ENCODE measurements around the gene IMPDH1. TPM values are rescaled to one million over a fixed set of nuclear protein-coding genes. Genes with fewer than 3 reads are reported as not detected.
A peak's percentile ranks its signal among the peaks of the same experiment; 100 is the strongest.

IMPDH1 gene
- total RNA-seq, 1 experiment from 2014 or later = 30.5 TPM

GRCh38 chr7:128406314-128407232 is 3.2 kb downstream of the IMPDH1 start:
- peaks cover 42% of the 10 kb centered on the region for H3K4me1 ChIP-seq (ENCODE audit: low read length)
- peaks cover 8% of the 10 kb centered on the region; the same call in 1 of the 2 replicates for H3K36me3 ChIP-seq (ENCODE audit: insufficient read depth, low read length)
- no peak overlapping the region for H3K27ac ChIP-seq (ENCODE audit: low read length)
- H3K9ac ChIP-seq (ENCODE audit: low read length) = no peak overlapping the region
- 0 out of 2 replicates have a peak overlapping the region, but pooled peaks have one; percentile 37 for H3K4me3 ChIP-seq (ENCODE audit: low read length)
- H4K20me1 ChIP-seq (ENCODE audit: insufficient read depth, low read depth, low read length) = peaks cover 21% of the 10 kb centered on the region
- no peak overlapping the region for H2AFZ ChIP-seq (ENCODE audit: low read length)
- peaks cover 26% of the 10 kb centered on the region for H3K79me2 ChIP-seq (ENCODE audit: low read length)
- H3K4me2 ChIP-seq (ENCODE audit: low read depth, low read length, poor library complexity, severe bottlenecking) = peak overlapping the region; percentile 50
- DNase-seq = no peak
- no peaks in the 10 kb centered on the region for H3K9me2 ChIP-seq (replicated peaks; ENCODE audit: insufficient read depth, low read length)
- no peaks in the 10 kb centered on the region for H3K27me3 ChIP-seq (ENCODE audit: low read length)
- no peaks in the 10 kb centered on the region for H3K9me3 ChIP-seq (ENCODE audit: low read length)

DNA sequence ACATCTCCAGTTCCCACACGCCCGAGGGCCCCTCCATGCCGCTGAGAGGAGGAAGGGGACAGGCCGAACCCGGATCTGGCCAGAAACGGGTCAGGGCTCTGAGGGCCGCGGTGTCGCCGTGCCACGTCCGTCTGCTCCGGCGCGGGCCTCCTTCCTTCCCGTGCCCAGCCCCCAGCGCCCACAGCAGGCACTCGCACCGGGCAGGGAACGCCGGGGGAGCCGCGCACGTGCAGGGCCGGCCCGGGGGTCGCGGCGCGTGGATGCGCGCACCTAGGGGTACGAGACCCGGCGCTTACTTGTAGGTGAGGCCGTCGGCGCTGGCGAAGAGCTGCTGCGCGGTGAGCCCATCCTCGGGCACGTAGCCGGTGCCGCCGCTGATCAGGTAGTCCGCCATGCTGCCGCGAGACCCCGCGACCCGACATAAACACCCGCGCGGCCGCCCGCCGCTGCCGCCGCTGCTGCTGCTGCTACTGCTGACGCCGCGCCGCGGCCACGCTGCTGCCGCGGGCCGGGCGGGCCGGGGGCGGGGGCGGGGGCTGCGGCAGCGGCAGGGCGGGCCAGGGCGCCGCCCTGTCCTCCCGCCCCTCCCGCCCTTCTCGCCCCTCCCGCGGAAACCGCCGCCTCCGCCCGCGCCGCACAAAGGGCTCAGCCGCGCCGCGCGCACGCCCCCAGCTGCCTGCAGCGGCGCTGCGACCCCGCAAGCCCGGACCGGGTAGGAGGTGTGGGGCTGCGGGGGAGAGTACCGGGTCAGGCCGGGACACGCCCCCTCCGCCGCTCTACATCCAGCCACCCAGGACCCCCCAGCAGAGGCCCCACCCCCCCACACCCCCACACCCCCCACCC is 4.1 kb downstream of the IMPDH1 start:
- Histone ChIP-seq H2AFZ (ENCODE audit: low read length) (0 out of 2 replicates have a peak overlapping the region, but pooled peaks have one; percentile 23), H3K27ac (ENCODE audit: low read length) (peak overlapping the region; percentile 60), H3K4me1 (ENCODE audit: low read length) (peaks cover 42% of the 10 kb centered on the region), H3K27me3 (ENCODE audit: low read length) (no peaks in the 10 kb centered on the region), H3K4me2 (ENCODE audit: low read depth, low read length, poor library complexity, severe bottlenecking) (peak overlapping the region; percentile 94), H3K4me3 (ENCODE audit: low read length) (peak overlapping the region; percentile 93), H3K36me3 (ENCODE audit: insufficient read depth, low read length) (peaks cover 15% of the 10 kb centered on the region; the same call in 1 of the 2 replicates), H3K9me2 (replicated peaks; ENCODE audit: insufficient read depth, low read length) (no peaks in the 10 kb centered on the region), H3K9me3 (ENCODE audit: low read length) (no peaks in the 10 kb centered on the region), H3K79me2 (ENCODE audit: low read length) (peaks cover 26% of the 10 kb centered on the region), H4K20me1 (ENCODE audit: insufficient read depth, low read depth, low read length) (peaks cover 21% of the 10 kb centered on the region), H3K9ac (ENCODE audit: low read length) (peak overlapping the region; percentile 96)
- DNase-seq = peak; percentile 86

DNA sequence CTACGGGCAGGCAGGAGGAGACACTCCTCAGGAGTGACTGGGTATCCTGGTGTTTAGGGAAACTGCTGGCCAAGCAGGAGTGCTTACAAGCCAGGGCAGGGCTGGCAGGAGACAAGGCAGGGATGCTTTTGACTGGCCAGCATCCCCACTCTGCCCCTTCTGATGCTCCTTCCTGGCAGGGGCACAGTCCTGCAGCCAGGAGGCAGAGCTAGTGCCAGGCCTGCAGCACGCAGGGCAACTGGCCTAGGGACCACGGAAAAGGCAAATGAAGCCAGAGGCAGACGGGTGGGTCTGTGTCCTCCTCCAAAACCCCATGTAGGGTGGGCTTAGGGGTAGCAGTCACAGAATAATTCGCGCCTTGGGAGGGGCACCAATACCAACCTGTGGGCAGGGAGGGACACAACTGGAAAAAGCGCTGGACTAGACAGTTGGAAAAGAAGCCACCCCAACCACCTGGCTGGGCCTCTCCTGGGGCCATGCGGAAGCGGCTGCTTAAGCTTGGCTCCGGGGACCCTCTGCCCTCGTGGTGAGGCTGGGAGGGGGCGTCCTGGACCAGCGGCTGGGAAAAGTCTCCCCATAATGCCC is 4.8 kb downstream of the IMPDH1 start:
- H3K9me2 ChIP-seq (replicated peaks; ENCODE audit: insufficient read depth, low read length) = no peaks in the 10 kb centered on the region
- peak overlapping the region; percentile 93 for H3K4me3 ChIP-seq (ENCODE audit: low read length)
- peak overlapping the region; percentile 60 for H3K27ac ChIP-seq (ENCODE audit: low read length)
- peaks cover 15% of the 10 kb centered on the region; the same call in 1 of the 2 replicates for H3K36me3 ChIP-seq (ENCODE audit: insufficient read depth, low read length)
- peaks cover 36% of the 10 kb centered on the region for H3K4me1 ChIP-seq (ENCODE audit: low read length)
- H4K20me1 ChIP-seq (ENCODE audit: insufficient read depth, low read depth, low read length) = peaks cover 21% of the 10 kb centered on the region
- H3K9ac ChIP-seq (ENCODE audit: low read length) = peak overlapping the region; percentile 96
- H3K79me2 ChIP-seq (ENCODE audit: low read length) = peaks cover 26% of the 10 kb centered on the region
- H3K27me3 ChIP-seq (ENCODE audit: low read length) = no peaks in the 10 kb centered on the region
- H2AFZ ChIP-seq (ENCODE audit: low read length) = 0 out of 2 replicates have a peak overlapping the region, but pooled peaks have one; percentile 23
- peak overlapping the region; percentile 94 for H3K4me2 ChIP-seq (ENCODE audit: low read depth, low read length, poor library complexity, severe bottlenecking)
- no peaks in the 10 kb centered on the region for H3K9me3 ChIP-seq (ENCODE audit: low read length)
- DNase-seq = peak; percentile 71

- Histone ChIP-seq H3K79me2 (ENCODE audit: low read length) (peaks cover 26% of the 10 kb centered on the region), H3K9me2 (replicated peaks; ENCODE audit: insufficient read depth, low read length) (no peaks in the 10 kb centered on the region), H3K4me2 (ENCODE audit: low read depth, low read length, poor library complexity, severe bottlenecking) (peak overlapping the region; percentile 94), H4K20me1 (ENCODE audit: insufficient read depth, low read depth, low read length) (peaks cover 21% of the 10 kb centered on the region), H2AFZ (ENCODE audit: low read length) (no peak overlapping the region), H3K9me3 (ENCODE audit: low read length) (no peaks in the 10 kb centered on the region), H3K27me3 (ENCODE audit: low read length) (no peaks in the 10 kb centered on the region), H3K36me3 (ENCODE audit: insufficient read depth, low read length) (peaks cover 19% of the 10 kb centered on the region; the same call in 1 of the 2 replicates), H3K4me1 (ENCODE audit: low read length) (peaks cover 31% of the 10 kb centered on the region), H3K27ac (ENCODE audit: low read length) (0 out of 2 replicates have a peak overlapping the region, but pooled peaks have one; percentile 60), H3K4me3 (ENCODE audit: low read length) (peak overlapping the region; percentile 93), H3K9ac (ENCODE audit: low read length) (peak overlapping the region; percentile 96)
- no peak for DNase-seq
These were observed 5.6 kb downstream of the IMPDH1 start for GRCh38 chr7:128404143-128404681.

DNA sequence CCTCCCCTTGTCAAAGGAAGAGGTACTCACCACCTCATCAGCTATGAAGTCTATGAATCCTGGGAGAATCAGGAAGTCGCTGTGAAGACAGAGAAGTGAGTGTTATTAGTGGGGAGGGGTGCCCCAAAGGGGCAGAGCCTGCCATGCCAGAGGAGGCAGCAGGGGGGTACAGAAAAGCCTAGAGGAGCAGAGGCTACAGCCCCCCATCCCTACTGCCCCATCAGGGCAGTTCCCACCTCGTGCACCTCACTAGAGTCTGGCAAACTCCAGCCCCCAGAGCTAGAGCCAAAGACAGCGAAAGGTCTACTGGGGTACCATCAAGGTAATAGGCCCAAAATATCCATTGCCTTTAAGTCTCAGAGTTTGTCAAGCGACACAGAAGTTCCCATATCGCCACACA is 6.1 kb downstream of the IMPDH1 start:
- H3K4me1 ChIP-seq (ENCODE audit: low read length) = peaks cover 26% of the 10 kb centered on the region
- H3K4me2 ChIP-seq (ENCODE audit: low read depth, low read length, poor library complexity, severe bottlenecking) = peak overlapping the region; percentile 94
- no peak overlapping the region for H2AFZ ChIP-seq (ENCODE audit: low read length)
- DNase-seq = no peak
- H3K79me2 ChIP-seq (ENCODE audit: low read length) = peaks cover 26% of the 10 kb centered on the region
- peaks cover 19% of the 10 kb centered on the region; the same call in 1 of the 2 replicates for H3K36me3 ChIP-seq (ENCODE audit: insufficient read depth, low read length)
- H3K4me3 ChIP-seq (ENCODE audit: low read length) = peak overlapping the region; percentile 93
- H3K27ac ChIP-seq (ENCODE audit: low read length) = 0 out of 2 replicates have a peak overlapping the region, but pooled peaks have one; percentile 13
- no peaks in the 10 kb centered on the region for H3K9me2 ChIP-seq (replicated peaks; ENCODE audit: insufficient read depth, low read length)
- peaks cover 21% of the 10 kb centered on the region for H4K20me1 ChIP-seq (ENCODE audit: insufficient read depth, low read depth, low read length)
- no peaks in the 10 kb centered on the region for H3K27me3 ChIP-seq (ENCODE audit: low read length)
- peak overlapping the region; percentile 96 for H3K9ac ChIP-seq (ENCODE audit: low read length)
- H3K9me3 ChIP-seq (ENCODE audit: low read length) = no peaks in the 10 kb centered on the region

- no peaks in the 10 kb centered on the region for H3K9me3 ChIP-seq (ENCODE audit: low read length)
- no peak for DNase-seq
- peaks cover 14% of the 10 kb centered on the region; the same call in 1 of the 2 replicates for H4K20me1 ChIP-seq (ENCODE audit: insufficient read depth, low read depth, low read length)
- no peak overlapping the region for H3K4me2 ChIP-seq (ENCODE audit: low read depth, low read length, poor library complexity, severe bottlenecking)
- peaks cover 26% of the 10 kb centered on the region for H3K79me2 ChIP-seq (ENCODE audit: low read length)
- no peak overlapping the region for H2AFZ ChIP-seq (ENCODE audit: low read length)
- H3K9ac ChIP-seq (ENCODE audit: low read length) = no peak overlapping the region
- H3K9me2 ChIP-seq (replicated peaks; ENCODE audit: insufficient read depth, low read length) = no peaks in the 10 kb centered on the region
- peaks cover 23% of the 10 kb centered on the region for H3K4me1 ChIP-seq (ENCODE audit: low read length)
- peaks cover 30% of the 10 kb centered on the region; the same call in 1 of the 2 replicates for H3K36me3 ChIP-seq (ENCODE audit: insufficient read depth, low read length)
- no peak overlapping the region for H3K27ac ChIP-seq (ENCODE audit: low read length)
- no peaks in the 10 kb centered on the region for H3K27me3 ChIP-seq (ENCODE audit: low read length)
- no peak overlapping the region for H3K4me3 ChIP-seq (ENCODE audit: low read length)
These were observed 7.4 kb downstream of the IMPDH1 start for GRCh38 chr7:128402356-128402755.

DNA sequence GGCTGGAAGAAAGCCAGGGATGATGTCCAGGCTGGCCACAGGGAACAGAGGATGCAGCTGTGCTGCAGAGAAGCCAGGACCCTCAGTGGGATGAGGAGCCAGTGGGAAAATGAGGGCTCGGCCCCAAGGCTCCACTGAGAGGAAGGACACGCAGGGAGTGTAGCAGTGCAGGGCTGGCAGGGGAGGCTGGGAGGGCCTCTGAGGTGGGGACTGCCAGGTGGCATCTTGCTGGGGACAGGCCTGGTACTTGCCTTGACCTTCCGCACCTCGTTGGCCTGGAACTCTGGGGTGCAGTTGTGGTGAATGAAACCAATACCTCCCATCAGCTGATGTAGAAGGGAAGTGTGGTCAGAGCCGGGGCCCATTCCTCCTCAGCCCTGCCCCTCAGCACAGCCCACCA is 9.2 kb downstream of the IMPDH1 start:
- H3K27ac ChIP-seq (ENCODE audit: low read length) = no peak overlapping the region
- H2AFZ ChIP-seq (ENCODE audit: low read length) = no peak overlapping the region
- H3K27me3 ChIP-seq (ENCODE audit: low read length) = no peaks in the 10 kb centered on the region
- H3K9me2 ChIP-seq (replicated peaks; ENCODE audit: insufficient read depth, low read length) = no peaks in the 10 kb centered on the region
- H3K4me1 ChIP-seq (ENCODE audit: low read length) = peaks cover 36% of the 10 kb centered on the region
- peaks cover 44% of the 10 kb centered on the region; the same call in 1 of the 2 replicates for H3K36me3 ChIP-seq (ENCODE audit: insufficient read depth, low read length)
- H3K4me3 ChIP-seq (ENCODE audit: low read length) = no peak overlapping the region
- no peaks in the 10 kb centered on the region for H3K9me3 ChIP-seq (ENCODE audit: low read length)
- no peak overlapping the region for H3K4me2 ChIP-seq (ENCODE audit: low read depth, low read length, poor library complexity, severe bottlenecking)
- peaks cover 23% of the 10 kb centered on the region; the same call in 1 of the 2 replicates for H4K20me1 ChIP-seq (ENCODE audit: insufficient read depth, low read depth, low read length)
- H3K79me2 ChIP-seq (ENCODE audit: low read length) = peaks cover 26% of the 10 kb centered on the region
- H3K9ac ChIP-seq (ENCODE audit: low read length) = no peak overlapping the region
- DNase-seq = no peak

Measured in Karpas-422 (cell line).